ENCODE measurements around the gene NDUFA6. TPM values are rescaled to one million over a fixed set of nuclear protein-coding genes. Genes with fewer than 3 reads are reported as not detected.
A peak's percentile ranks its signal among the peaks of the same experiment; 100 is the strongest.

Gene NDUFA6
- total RNA-seq, 2 donors from 2014 or later = 143 to 185 TPM

- Histone ChIP-seq H3K27ac (no peak overlapping the region), H3K4me3 (no peak overlapping the region), H3K4me1 (peaks cover 0 to 19% of the 10 kb centered on the region in 2 donors), H3K36me3 (peaks cover 25% of the 10 kb centered on the region), H3K9me3 (no peaks in the 10 kb centered on the region), H3K27me3 (no peaks in the 10 kb centered on the region)
- DNase-seq (ENCODE audit: low spot score) = no peak
- TF ChIP-seq CTCF (IDR thresholded peaks at IDR 0.05) = no peak
Observed at GRCh38 chr22:42067671-42068251, 22.8 kb downstream of the NDUFA6 start.

- no peak for TF ChIP-seq CTCF (IDR thresholded peaks at IDR 0.05)
Observed at GRCh38 chr22:42066937-42067336, 23.6 kb downstream of the NDUFA6 start.

GRCh38 chr22:42066126-42066761 is 24.3 kb downstream of the NDUFA6 start:
- no peak for TF ChIP-seq CTCF (IDR thresholded peaks at IDR 0.05)
- H3K27me3 ChIP-seq = no peaks in the 10 kb centered on the region
- H3K4me1 ChIP-seq = peaks cover 0 to 11% of the 10 kb centered on the region in 2 donors
- H3K9me3 ChIP-seq = no peaks in the 10 kb centered on the region
- no peak overlapping the region for H3K4me3 ChIP-seq
- H3K36me3 ChIP-seq = peaks cover 35% of the 10 kb centered on the region
- H3K27ac ChIP-seq = no peak overlapping the region
- DNase-seq (ENCODE audit: low spot score) = peak; percentile 51

More at GRCh38 chr22:42066937-42067336, 23.6 kb downstream of the NDUFA6 start:
- Histone ChIP-seq H3K27me3 (no peaks in the 10 kb centered on the region), H3K36me3 (peaks cover 28% of the 10 kb centered on the region), H3K27ac (no peak overlapping the region), H3K4me3 (no peak overlapping the region), H3K9me3 (no peaks in the 10 kb centered on the region), H3K4me1 (peaks cover 0 to 18% of the 10 kb centered on the region in 2 donors)
- no peak for DNase-seq (ENCODE audit: low spot score)

GRCh38 chr22:42065438-42066125 is 25.0 kb downstream of the NDUFA6 start:
- Histone ChIP-seq H3K4me3 (no peak overlapping the region), H3K27ac (no peak overlapping the region), H3K9me3 (no peaks in the 10 kb centered on the region), H3K27me3 (no peaks in the 10 kb centered on the region), H3K36me3 (peaks cover 42% of the 10 kb centered on the region), H3K4me1 (peaks cover 0 to 9% of the 10 kb centered on the region in 2 donors)
- no peak for TF ChIP-seq CTCF (IDR thresholded peaks at IDR 0.05)
- peak; percentile 40 for DNase-seq (ENCODE audit: low spot score)

GRCh38 chr22:42064629-42065028 is 25.9 kb downstream of the NDUFA6 start:
- Histone ChIP-seq H3K36me3 (peaks cover 51% of the 10 kb centered on the region), H3K4me3 (no peak overlapping the region), H3K27ac (no peak overlapping the region), H3K27me3 (no peaks in the 10 kb centered on the region), H3K9me3 (no peaks in the 10 kb centered on the region), H3K4me1 (peaks cover 0 to 2% of the 10 kb centered on the region in 2 donors)
- no peak for TF ChIP-seq CTCF (IDR thresholded peaks at IDR 0.05)
- peak; percentile 18 for DNase-seq (ENCODE audit: low spot score)
